GM18508 (cell line): ENCODE measurements around the gene FAM219A.
"Not testable (repeated sequence)": the region's sequence is repeated elsewhere in the genome, so short reads cannot be mapped to it uniquely, and the experiment has no call there.

Source experiments
- ATAC-seq: cut with Tn5 transposase; IDR thresholded peaks from one replicate; pipeline ENCODE4 v1.9.1; 2021; ENCODE audit warnings: moderate number of reproducible peaks; ENCODE audit not compliant: insufficient read depth, unreplicated experiment

FAM219A gene

GRCh38 chr9:34363619-34364351, 94.6 kb downstream of the FAM219A start:
- ATAC-seq: no peak

DNA sequence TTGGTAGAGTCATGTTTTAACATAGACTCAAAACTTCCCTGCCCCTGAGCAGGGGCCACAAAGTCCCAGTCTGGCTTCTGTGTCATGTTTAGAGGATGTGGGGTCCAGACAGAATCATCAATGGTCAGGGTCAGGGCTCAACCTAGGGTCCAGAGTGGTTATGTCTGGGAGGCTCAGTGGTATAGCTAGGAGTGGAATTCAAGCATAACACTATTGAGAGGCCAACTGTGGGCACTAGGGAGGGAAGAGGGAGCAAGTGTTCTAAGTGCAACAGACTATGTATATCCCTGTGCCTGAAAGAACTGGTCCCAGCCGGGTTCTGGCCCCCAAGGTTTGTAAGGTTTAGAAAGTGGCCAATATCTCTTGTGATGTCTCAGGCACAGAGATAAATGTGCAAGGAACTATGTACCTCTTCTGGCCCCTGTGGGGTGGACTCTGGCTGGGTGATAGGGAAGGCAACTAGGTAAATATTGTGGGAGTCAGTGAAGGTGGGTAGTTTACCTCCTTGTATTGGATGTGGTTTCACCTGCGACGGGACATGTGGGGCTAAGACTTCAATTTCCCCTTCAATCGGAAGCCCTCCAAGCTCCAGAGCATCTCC, 95.7 kb downstream of the FAM219A start:
- ATAC-seq: no peak

DNA sequence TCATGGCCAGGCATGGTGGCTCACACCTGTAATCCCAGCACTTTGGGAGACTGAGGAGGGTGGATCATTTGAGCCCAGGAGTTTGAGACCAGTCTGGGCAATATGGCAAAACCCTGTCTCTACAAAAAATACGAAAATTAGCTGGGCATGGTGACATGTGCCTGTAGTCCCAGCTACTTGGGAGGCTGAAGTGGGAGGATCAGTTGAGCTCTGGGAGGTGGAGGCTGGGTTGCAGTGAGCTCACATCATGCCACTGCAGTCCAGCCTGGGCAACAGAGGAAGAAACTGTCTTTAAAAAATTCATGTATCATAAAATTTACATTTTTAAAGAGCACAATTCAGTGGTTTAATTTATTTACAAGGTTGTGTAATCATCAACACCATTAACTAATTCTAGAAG, 105.4 kb downstream of the FAM219A start:
- not testable (repeated sequence) for ATAC-seq

DNA sequence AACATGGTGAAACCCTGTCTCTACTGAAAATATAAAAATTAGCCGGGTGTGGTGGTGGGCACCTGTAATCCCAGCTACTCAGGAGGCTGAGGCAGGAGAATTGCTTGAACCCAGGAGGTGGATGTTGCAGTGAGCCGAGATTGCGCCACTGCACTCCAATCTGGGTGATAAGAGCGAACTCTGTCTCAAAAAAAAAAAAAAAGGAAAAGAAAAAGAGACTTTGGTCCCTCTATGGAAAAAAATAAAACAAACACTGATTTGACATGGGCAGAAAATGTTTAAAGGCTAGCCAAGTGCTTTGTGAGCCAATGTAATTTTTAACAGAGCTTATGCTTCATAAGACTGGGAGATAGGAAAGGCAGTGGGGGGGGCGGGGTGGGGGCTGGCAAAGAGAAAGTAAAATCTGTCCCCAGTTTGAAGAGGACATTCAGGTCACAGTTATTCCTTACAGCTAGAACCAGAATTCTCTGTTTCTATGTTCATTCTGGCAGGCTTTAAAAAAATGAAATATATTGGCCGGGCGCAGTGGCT, 106.2 kb downstream of the FAM219A start:
- ATAC-seq: not testable (repeated sequence)

- no peak for ATAC-seq
Measured at GRCh38 chr9:34349324-34349723, 109.0 kb downstream of the FAM219A start.
